ENCODE results near the gene MUC21. TPM values are rescaled to one million over a fixed set of nuclear protein-coding genes. Genes with fewer than 3 reads are reported as not detected.
"Not testable (repeated sequence)": the region's sequence is repeated elsewhere in the genome, so short reads cannot be mapped to it uniquely, and the experiment has no call there.

MUC21 gene
- total RNA-seq, 1 donor, result not detected

GRCh38 chr6:30964075-30964474, 19.4 kb upstream of the MUC21 start:
- DNase-seq (ENCODE audit: low read depth), result no peak
- H3K4me3 ChIP-seq (ENCODE audit: low read depth, low read length), result no peak overlapping the region
- TF ChIP-seq CTCF (IDR thresholded peaks at IDR 0.05; ENCODE audit: insufficient read depth, low read depth, low read length), result no peak

GRCh38 chr6:30965140-30965601, 18.3 kb upstream of the MUC21 start:
- TF ChIP-seq CTCF (IDR thresholded peaks at IDR 0.05; ENCODE audit: insufficient read depth, low read depth, low read length), result no peak
- DNase-seq (ENCODE audit: low read depth), result no peak
- H3K4me3 ChIP-seq (ENCODE audit: low read depth, low read length), result no peak overlapping the region

- no peak for TF ChIP-seq CTCF (IDR thresholded peaks at IDR 0.05; ENCODE audit: insufficient read depth, low read depth, low read length)
- no peak overlapping the region for H3K4me3 ChIP-seq (ENCODE audit: low read depth, low read length)
- no peak for DNase-seq (ENCODE audit: low read depth)
Observed at GRCh38 chr6:30966154-30966553, 17.4 kb upstream of the MUC21 start.

- not testable (repeated sequence) for DNase-seq (ENCODE audit: low read depth)
Observed at GRCh38 chr6:30969171-30969570, 14.3 kb upstream of the MUC21 start.

GRCh38 chr6:30970946-30971345, 12.6 kb upstream of the MUC21 start:
- no peak for DNase-seq (ENCODE audit: low read depth)
- H3K4me3 ChIP-seq (ENCODE audit: low read depth, low read length), result no peak overlapping the region
- TF ChIP-seq CTCF (IDR thresholded peaks at IDR 0.05; ENCODE audit: insufficient read depth, low read depth, low read length), result no peak

More at GRCh38 chr6:30969171-30969570, 14.3 kb upstream of the MUC21 start:
- not testable (repeated sequence) for H3K4me3 ChIP-seq (ENCODE audit: low read depth, low read length)

- DNase-seq (ENCODE audit: low read depth), result no peak
- TF ChIP-seq CTCF (IDR thresholded peaks at IDR 0.05; ENCODE audit: insufficient read depth, low read depth, low read length), result no peak
- no peak overlapping the region for H3K4me3 ChIP-seq (ENCODE audit: low read depth, low read length)
Observed at GRCh38 chr6:30972816-30973215, 10.7 kb upstream of the MUC21 start.

- no peak overlapping the region for H3K4me3 ChIP-seq (ENCODE audit: low read depth, low read length)
- TF ChIP-seq CTCF (IDR thresholded peaks at IDR 0.05; ENCODE audit: insufficient read depth, low read depth, low read length), result no peak
- no peak for DNase-seq (ENCODE audit: low read depth)
Observed at GRCh38 chr6:30974490-30975252, 8.8 kb upstream of the MUC21 start.

Measured in fibroblast of villous mesenchyme (primary cell).